Panc1 (cell line): Measurements from ENCODE around the gene CXCL1. TPM values are rescaled to one million over a fixed set of nuclear protein-coding genes. Genes with fewer than 3 reads are reported as not detected.

Experiments
- ATAC-seq: fragments of 200-7000 bp; cut with Tn5 transposase; 2 replicates; pipeline ENCODE4 v1.9.1; 2020; ENCODE audit warnings: mild to moderate bottlenecking, moderate library complexity
- BruUV-seq: library from RNA; stranded (reverse); fragments of 400-500 nt; replicated peaks from 2 replicates; lab custom pipeline; 2021; lab: Mats Ljungman, UMichigan
- CTCF ChIA-PET: fragments of 300-600 bp; sonication (Branson Sonifier 250); formaldehyde crosslinking; loops from one replicate; lab custom pipeline; 2022; ENCODE audit warnings: antibody characterized with exemption; lab: Charles Lee
- POLR2A ChIA-PET: fragments of 300-600 bp; sonication (Branson Sonifier 250); formaldehyde crosslinking; loops from one replicate; lab custom pipeline; 2022; ENCODE audit warnings: antibody characterized with exemption; lab: Charles Lee
- DNase-seq: peaks from one replicate; pipeline ENCODE4 v3.0.0-alpha.2; 2010; ENCODE audit warnings: low read depth, low spot score
- H3K27ac ChIP-seq: 2 replicates; pipeline ENCODE4 v1.5.1; 2011; ENCODE audit warnings: mild to moderate bottlenecking, low read length, inconsistent platforms
- H3K27me3 ChIP-seq: fragments of 200-500 bp; sonication (Bioruptor generic); 2 replicates; pipeline ENCODE4 v1.6.0; 2014; ENCODE audit warnings: low read length, inconsistent platforms; ENCODE audit not compliant: control insufficient read depth, insufficient read depth
- H3K36me3 ChIP-seq: fragments of 200-500 bp; sonication (Bioruptor generic); 2 replicates; pipeline ENCODE4 v1.5.1; 2014; ENCODE audit warnings: inconsistent platforms, mild to moderate bottlenecking, low read length, moderate library complexity; ENCODE audit not compliant: control insufficient read depth, insufficient read depth
- H3K4me1 ChIP-seq: 2 replicates; pipeline ENCODE4 v1.5.1; 2011; ENCODE audit warnings: inconsistent platforms, mild to moderate bottlenecking, low read length, moderate library complexity; ENCODE audit not compliant: control insufficient read depth, insufficient read depth
- H3K4me3 ChIP-seq, 2 experiments: 2 replicates each; pipeline ENCODE4 v1.5.1; 2011 to 2012; ENCODE audit warnings: low read depth in 2 of 2, low read length in 2 of 2, mild to moderate bottlenecking in 2 of 2, inconsistent platforms in 1 of 2, moderate library complexity in 1 of 2
- H3K9me3 ChIP-seq: fragments of 200-500 bp; sonication (Bioruptor generic); 2 replicates; pipeline ENCODE4 v1.5.1; 2014; ENCODE audit warnings: low read depth, mild to moderate bottlenecking, inconsistent platforms, low read length, moderate library complexity; ENCODE audit not compliant: control insufficient read depth, insufficient read depth
- POLR2AphosphoS5 ChIP-seq: IDR thresholded peaks from 2 replicates; pipeline ENCODE4 v1.6.1; 2012; ENCODE audit warnings: mild to moderate bottlenecking, low read depth, low read length, moderate library complexity
- REST ChIP-seq, 2 experiments: IDR thresholded peaks; 2 replicates each; pipeline ENCODE4 v1.6.1; 2011 to 2012; ENCODE audit warnings: low read depth in 2 of 2, control low read depth in 1 of 2, low read length in 1 of 2, mild to moderate bottlenecking in 1 of 2, moderate library complexity in 1 of 2; ENCODE audit not compliant: insufficient read depth in 1 of 2
- SIN3A ChIP-seq: IDR thresholded peaks from 2 replicates; pipeline ENCODE4 v1.6.1; 2012; ENCODE audit warnings: low read depth, mild to moderate bottlenecking, low read length, moderate library complexity, borderline replicate concordance; ENCODE audit not compliant: insufficient read depth
- TCF7L2 ChIP-seq: IDR thresholded peaks from 2 replicates; pipeline ENCODE4 v1.6.1; 2011; ENCODE audit warnings: mild to moderate bottlenecking, low read depth, low read length, inconsistent platforms
- in situ Hi-C: cut with HindIII; loops from 2 replicates; pipeline ENCODE4 v1.10.0; 2016; ENCODE audit warnings: low sequenced_read_pairs, low pct_unique_long_range_greater_than_20kb
- intact Hi-C: fragments of 100-400 bp; cut with micrococcal nuclease; formaldehyde crosslinking; loops from one replicate; pipeline ENCODE4 v1.10.0; 2022; ENCODE audit not compliant: unreplicated experiment
- total RNA-seq: library from RNA; stranded (reverse); gene quantifications from one replicate; pipeline ENCODE4 v1.2.1, GENCODE V29; 2021; ENCODE audit not compliant: unreplicated experiment
- TF ChIP-seq, protein P1 (sequence below): fragments of 450-650 bp; IDR thresholded peaks from 2 replicates; pipeline ENCODE4 v1.5.1; 2017; ENCODE audit warnings: mild to moderate bottlenecking

The CXCL1 gene
- total RNA-seq, 1 experiment from 2014 or later: 12.8 TPM

GRCh38 chr4:73853246-73853704 lies 15.9 kb upstream of the CXCL1 start, which contains the start of gene PF4V1:
PF4V1 (plus strand) TSS chr4:73853296; CDS start chr4:73853363, 67 bp downstream.
- Histone ChIP-seq H3K27ac (no peak within 1 kb of the TSS; the same call in 1 of the 2 replicates), H3K27me3 (no peaks in the 10 kb centered on the region), H3K36me3 (no peaks in the 10 kb centered on the region), H3K4me1 (no peaks in the 10 kb centered on the region), H3K4me3 (peak within 1 kb of the TSS; percentile 39 to 50), H3K9me3 (no peaks in the 10 kb centered on the region)
- DNase-seq (no peak), ATAC-seq (peak; percentile 93)
- intact Hi-C loops: no loop called here
- no peak for TF ChIP-seq POLR2AphosphoS5
- TF ChIP-seq REST (IDR thresholded peaks at IDR 0.05; ENCODE audit: insufficient read depth in 1 of 2, low read depth in 2 of 2, low read length in 1 of 2): no peak
- TF ChIP-seq, protein P1, sequence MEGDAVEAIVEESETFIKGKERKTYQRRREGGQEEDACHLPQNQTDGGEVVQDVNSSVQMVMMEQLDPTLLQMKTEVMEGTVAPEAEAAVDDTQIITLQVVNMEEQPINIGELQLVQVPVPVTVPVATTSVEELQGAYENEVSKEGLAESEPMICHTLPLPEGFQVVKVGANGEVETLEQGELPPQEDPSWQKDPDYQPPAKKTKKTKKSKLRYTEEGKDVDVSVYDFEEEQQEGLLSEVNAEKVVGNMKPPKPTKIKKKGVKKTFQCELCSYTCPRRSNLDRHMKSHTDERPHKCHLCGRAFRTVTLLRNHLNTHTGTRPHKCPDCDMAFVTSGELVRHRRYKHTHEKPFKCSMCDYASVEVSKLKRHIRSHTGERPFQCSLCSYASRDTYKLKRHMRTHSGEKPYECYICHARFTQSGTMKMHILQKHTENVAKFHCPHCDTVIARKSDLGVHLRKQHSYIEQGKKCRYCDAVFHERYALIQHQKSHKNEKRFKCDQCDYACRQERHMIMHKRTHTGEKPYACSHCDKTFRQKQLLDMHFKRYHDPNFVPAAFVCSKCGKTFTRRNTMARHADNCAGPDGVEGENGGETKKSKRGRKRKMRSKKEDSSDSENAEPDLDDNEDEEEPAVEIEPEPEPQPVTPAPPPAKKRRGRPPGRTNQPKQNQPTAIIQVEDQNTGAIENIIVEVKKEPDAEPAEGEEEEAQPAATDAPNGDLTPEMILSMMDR: peak; percentile 51
- no peak for TF ChIP-seq TCF7L2
- ChIA-PET CTCF (interaction anchor here (1.0 kb wide), 1 partner anchor 11 kb away, joined by 5 read pairs; no protein-coding TSS in a partner anchor), POLR2A (interaction anchor here (0.6 kb wide), 2 partner anchors 30 to 56 kb away, joined by 3 to 16 read pairs; no protein-coding TSS in a partner anchor)
- in situ Hi-C loops: no loop called here
- no TSS peak for BruUV-seq

GRCh38 chr4:73853718-73854473 lies 15.3 kb upstream of the CXCL1 start:
- no TSS peak for BruUV-seq
- no peaks in the 10 kb centered on the region for H3K36me3 ChIP-seq
- no peak for TF ChIP-seq POLR2AphosphoS5
- no peak for TF ChIP-seq TCF7L2
- TF ChIP-seq, protein P1: no peak
- TF ChIP-seq REST (IDR thresholded peaks at IDR 0.05; ENCODE audit: insufficient read depth in 1 of 2, low read depth in 2 of 2, low read length in 1 of 2): no peak
- no peak for TF ChIP-seq SIN3A
- no peaks in the 10 kb centered on the region for H3K27me3 ChIP-seq
- H3K27ac ChIP-seq: no peak overlapping the region; the same call in 1 of the 2 replicates
- intact Hi-C loops: no loop called here
- POLR2A ChIA-PET: interaction anchor here (0.6 kb wide), 1 partner anchor 29 kb away, joined by 3 read pairs; no protein-coding TSS in a partner anchor
- peak overlapping the region; percentile 39 to 50 for H3K4me3 ChIP-seq
- H3K9me3 ChIP-seq: no peaks in the 10 kb centered on the region
- in situ Hi-C loops: no loop called here
- CTCF ChIA-PET: interaction anchor here (1.0 kb wide), 1 partner anchor 11 kb away, joined by 5 read pairs; no protein-coding TSS in a partner anchor
- H3K4me1 ChIP-seq: no peaks in the 10 kb centered on the region
- ATAC-seq (peak; percentile 37; the same call in 1 of the 2 replicates), DNase-seq (no peak)
